ENCODE measurements around the gene TFF2. TPM values are rescaled to one million over a fixed set of nuclear protein-coding genes. Genes with fewer than 3 reads are reported as not detected.

Gene TFF2
- polyA plus RNA-seq, 1 donor, result not detected

GRCh38 chr21:42366292-42367010 is 15.7 kb upstream of the TFF2 start, which contains the start of gene TFF1:
TFF1 (minus strand) TSS chr21:42366535; CDS start chr21:42366495, 40 bp downstream.
- DNase-seq (ENCODE audit: low read depth), result no peak

- no peak for DNase-seq (ENCODE audit: low read depth)
Observed at GRCh38 chr21:42365770-42366169, 15.0 kb upstream of the TFF2 start.

GRCh38 chr21:42364304-42364865 is 13.6 kb upstream of the TFF2 start:
- DNase-seq (ENCODE audit: low read depth), result no peak

GRCh38 chr21:42363312-42363711 is 12.5 kb upstream of the TFF2 start:
- no peak for DNase-seq (ENCODE audit: low read depth)

GRCh38 chr21:42362700-42363099 is 11.9 kb upstream of the TFF2 start:
- no peak for DNase-seq (ENCODE audit: low read depth)

GRCh38 chr21:42362198-42362597 is 11.4 kb upstream of the TFF2 start:
- no peak for DNase-seq (ENCODE audit: low read depth)

GRCh38 chr21:42361286-42361685 is 10.5 kb upstream of the TFF2 start:
- DNase-seq (ENCODE audit: low read depth), result no peak

- no peak for DNase-seq (ENCODE audit: low read depth)
Observed at GRCh38 chr21:42360317-42360716, 9.5 kb upstream of the TFF2 start.

- no peak for DNase-seq (ENCODE audit: low read depth)
Observed at GRCh38 chr21:42358937-42359336, 8.1 kb upstream of the TFF2 start.

- no peak for DNase-seq (ENCODE audit: low read depth)
Observed at GRCh38 chr21:42358261-42358660, 7.5 kb upstream of the TFF2 start.

GRCh38 chr21:42357307-42357706 is 6.5 kb upstream of the TFF2 start:
- no peak for DNase-seq (ENCODE audit: low read depth)

GRCh38 chr21:42356650-42357049 is 5.9 kb upstream of the TFF2 start:
- no peak for DNase-seq (ENCODE audit: low read depth)

- DNase-seq (ENCODE audit: low read depth), result no peak
Observed at GRCh38 chr21:42356046-42356445, 5.3 kb upstream of the TFF2 start.

- no peak for DNase-seq (ENCODE audit: low read depth)
Observed at GRCh38 chr21:42353623-42354022, 2.8 kb upstream of the TFF2 start.

GRCh38 chr21:42352441-42353095 is 1.8 kb upstream of the TFF2 start:
- no peak for DNase-seq (ENCODE audit: low read depth)

GRCh38 chr21:42351626-42352440 is 1.0 kb upstream of the TFF2 start:
- DNase-seq (ENCODE audit: low read depth), result no peak

GRCh38 chr21:42350318-42350910 is 380 bp downstream of the TFF2 start:
- DNase-seq (ENCODE audit: low read depth), result no peak

- DNase-seq (ENCODE audit: low read depth), result no peak
Observed at GRCh38 chr21:42349420-42350317, 1.1 kb downstream of the TFF2 start.

- DNase-seq (ENCODE audit: low read depth), result no peak
Observed at GRCh38 chr21:42348762-42349161, 2.0 kb downstream of the TFF2 start.

GRCh38 chr21:42347601-42348327 is 3.0 kb downstream of the TFF2 start:
- no peak for DNase-seq (ENCODE audit: low read depth)
